HG03135 (cell line): ENCODE data around the gene OTOF.

Experiments
- ATAC-seq: cut with Tn5 transposase; IDR thresholded peaks from one replicate; pipeline ENCODE4 v1.9.1; 2021; ENCODE audit warnings: mild to moderate bottlenecking, moderate library complexity; ENCODE audit not compliant: unreplicated experiment

The OTOF gene

DNA sequence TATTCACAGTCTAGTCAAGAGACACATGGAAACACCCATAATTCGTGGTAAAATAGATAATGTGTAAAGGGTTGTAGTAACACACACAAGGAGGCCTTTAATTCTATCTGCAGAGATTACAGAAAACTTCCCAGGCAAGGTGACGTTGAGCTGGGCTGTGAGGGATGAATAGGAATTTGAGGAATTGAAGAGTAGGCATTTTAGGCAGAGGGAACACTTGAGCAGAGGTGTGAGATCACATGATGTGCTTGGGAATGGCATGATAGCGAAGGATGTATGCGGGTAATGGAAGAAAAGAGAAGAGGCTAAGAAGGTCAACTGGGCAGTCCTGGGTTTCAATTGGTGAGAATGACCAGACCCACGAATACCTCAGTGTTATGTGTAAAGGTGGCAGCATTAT lies 56.0 kb downstream of the OTOF start:
- ATAC-seq = no peak

DNA sequence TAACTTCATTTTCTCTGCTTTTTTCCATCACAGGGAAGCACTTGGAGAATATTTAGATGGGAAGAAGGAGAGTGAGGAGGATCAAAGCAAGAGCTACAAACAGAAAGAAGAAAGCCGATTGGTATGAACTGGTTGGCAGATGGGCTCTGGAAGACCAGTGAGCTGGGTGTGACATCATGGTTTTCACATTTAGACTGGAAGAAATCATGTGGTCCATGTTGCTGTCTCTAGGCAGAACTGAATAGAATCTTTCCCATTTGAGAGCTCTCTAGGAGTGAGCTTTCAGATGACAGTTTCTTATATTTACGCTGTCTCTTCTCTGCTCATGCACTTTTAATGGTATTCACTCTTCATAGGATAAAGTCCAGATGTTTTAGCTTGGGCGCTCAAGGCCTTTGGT lies 63.6 kb downstream of the OTOF start:
- ATAC-seq = no peak

DNA sequence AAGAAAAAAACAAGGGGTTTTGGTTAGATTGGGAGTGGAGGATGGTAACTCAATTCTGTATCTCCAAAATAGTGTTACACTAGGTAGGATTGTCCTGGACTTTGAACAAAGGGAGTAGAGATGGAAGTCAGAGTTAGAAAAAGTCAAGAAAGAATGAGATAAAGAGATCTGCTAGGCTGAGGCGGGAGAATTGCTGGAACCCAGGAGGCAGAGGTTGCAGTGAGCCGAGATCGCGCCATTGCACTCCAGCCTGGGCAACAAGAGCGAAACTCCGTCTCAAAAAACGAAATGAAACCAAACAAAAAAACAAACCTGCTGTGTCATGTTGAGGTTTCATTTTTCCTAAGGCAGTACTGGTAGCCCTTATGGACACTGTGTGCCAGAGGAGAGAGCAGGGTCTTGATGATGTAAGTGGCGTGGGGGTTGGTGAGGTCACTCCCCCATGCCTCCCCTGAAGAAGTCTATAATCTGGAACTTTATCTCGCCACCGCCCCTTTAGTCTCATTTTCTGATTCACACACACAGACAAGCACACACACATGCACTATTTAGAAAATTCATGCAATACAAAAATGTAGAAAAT lies 65.7 kb downstream of the OTOF start:
- no peak for ATAC-seq

DNA sequence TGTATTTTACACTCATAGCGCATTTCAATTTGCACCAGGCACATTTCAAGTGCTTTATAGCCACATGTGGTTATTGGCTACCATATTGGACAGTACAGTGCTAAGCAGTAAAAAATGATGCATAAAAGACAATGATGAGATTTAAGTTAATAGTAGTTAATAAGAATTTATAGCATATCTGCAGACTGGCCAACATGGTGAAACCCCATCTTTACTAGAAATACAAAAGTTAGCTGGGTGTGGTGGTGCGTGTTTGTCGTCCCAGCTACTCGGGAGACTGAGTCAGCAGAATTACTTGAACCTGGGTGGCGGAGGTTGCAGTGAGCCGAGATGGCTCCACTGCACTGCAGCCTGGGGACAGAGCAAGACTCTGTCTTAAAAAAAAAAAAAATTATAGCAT lies 66.5 kb downstream of the OTOF start:
- ATAC-seq = no peak

DNA sequence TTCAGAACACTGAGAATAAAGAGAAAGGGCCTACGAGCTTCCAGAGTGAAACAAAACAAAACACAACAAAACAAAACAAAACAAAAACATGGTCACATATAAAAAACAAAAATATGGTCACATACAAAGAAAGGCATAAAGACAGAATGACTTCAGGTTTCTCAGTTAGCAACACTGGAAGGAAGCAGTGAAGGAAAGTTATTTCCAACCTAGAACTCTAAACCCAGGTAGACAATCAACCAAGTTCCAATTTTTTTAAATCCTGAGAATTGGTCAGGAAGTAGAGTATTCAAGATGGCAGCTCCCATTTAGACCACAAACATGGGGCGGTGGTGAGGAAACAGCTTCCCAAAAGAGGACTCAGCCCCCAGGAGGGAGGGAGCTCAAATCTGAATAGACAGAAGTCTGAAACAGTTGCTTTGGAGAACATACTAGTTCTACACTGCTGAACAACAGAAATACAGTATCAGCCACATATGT lies 67.1 kb downstream of the OTOF start:
- no peak for ATAC-seq

DNA sequence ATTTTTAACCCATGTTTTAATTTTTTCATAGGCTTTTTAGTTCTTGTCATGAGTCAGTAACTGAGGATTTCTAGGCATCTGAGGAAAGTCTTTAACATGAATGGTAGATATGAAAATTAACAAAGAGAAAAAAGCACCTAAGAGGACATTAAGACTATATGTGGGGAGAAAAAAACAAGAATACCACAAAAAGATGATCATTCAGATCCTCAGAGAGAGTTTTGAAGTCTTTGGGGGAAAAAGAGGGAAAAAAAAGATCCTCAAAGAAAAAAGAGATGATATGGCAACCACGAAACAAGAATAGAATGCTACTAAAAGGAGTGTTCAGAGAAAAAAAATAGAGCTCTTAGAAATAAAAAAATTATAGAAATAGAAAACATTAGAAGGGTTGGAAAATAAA lies 68.1 kb downstream of the OTOF start:
- ATAC-seq = no peak

DNA sequence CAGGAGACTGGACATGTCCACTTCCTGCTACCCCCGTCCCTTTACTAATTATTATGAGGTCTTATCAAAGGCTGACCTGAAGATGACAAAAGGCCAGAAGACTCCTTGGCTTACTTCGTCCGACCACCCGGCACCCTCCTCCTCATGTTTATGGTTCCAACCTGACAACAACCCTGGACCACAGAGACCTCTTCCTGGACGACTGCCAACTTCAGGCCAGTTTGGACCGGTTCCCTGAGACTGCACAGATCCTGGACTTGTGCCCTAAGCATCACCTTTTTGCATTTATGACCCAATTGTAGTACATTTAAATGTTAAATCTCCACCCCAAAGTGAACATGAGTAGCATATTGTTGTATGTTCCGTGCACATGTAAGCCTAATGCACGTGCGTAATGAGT lies 70.4 kb downstream of the OTOF start:
- no peak for ATAC-seq
